ENCODE results near the gene RNASE8.

GRCh38 chr14:21105095-21105494 lies 47.5 kb downstream of the RNASE8 start:
- TF ChIP-seq, protein P1, sequence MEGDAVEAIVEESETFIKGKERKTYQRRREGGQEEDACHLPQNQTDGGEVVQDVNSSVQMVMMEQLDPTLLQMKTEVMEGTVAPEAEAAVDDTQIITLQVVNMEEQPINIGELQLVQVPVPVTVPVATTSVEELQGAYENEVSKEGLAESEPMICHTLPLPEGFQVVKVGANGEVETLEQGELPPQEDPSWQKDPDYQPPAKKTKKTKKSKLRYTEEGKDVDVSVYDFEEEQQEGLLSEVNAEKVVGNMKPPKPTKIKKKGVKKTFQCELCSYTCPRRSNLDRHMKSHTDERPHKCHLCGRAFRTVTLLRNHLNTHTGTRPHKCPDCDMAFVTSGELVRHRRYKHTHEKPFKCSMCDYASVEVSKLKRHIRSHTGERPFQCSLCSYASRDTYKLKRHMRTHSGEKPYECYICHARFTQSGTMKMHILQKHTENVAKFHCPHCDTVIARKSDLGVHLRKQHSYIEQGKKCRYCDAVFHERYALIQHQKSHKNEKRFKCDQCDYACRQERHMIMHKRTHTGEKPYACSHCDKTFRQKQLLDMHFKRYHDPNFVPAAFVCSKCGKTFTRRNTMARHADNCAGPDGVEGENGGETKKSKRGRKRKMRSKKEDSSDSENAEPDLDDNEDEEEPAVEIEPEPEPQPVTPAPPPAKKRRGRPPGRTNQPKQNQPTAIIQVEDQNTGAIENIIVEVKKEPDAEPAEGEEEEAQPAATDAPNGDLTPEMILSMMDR (IDR thresholded peaks at IDR 0.05): no peak
- TF ChIP-seq POLR2AphosphoS5 (IDR thresholded peaks at IDR 0.05): no peak

Measured in sigmoid colon (tissue), 4 donors.